Stimulated activated CD4-positive, alpha-beta T cell treated with anti-CD3 and anti-CD28 coated beads, Interleukin-2, amount 100 ng/mL, for 48 hours (primary cell): ENCODE data around the gene PLAC9.

Experiments used
- DNase-seq, 2 donors: peaks; one replicate each; pipeline ENCODE4 v3.0.0-alpha.2; 2020

Gene PLAC9

DNA sequence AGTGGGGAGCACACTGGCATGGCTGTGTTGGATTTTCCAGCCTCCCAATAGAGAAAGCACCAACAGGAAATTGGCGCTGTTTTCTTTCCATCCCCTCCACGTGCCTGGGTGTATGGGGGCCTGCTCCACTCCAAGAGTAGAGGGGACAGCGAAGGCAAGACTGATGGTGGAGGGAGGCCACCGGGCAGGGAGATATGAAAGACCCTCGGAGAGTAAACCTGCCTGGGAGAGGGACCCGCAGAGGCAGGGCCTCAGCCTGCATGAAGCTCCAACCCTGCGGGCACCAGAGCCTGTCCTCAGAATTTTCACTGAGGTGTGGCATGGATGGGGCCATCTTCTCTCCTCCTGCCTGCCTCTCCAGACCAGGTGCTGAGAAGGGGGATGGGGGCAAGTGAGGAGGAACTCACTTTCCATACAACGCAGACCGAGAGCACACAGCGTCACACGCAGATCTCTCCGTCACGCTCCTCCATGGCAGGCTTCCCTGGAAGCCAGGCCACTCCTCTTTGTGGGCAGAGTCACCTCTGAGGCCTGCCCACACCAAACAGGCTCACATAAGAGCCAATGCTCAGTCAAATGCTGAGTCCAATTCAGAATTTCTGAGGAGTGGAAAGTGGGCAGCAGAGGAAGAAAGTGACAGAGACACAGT, 54.0 kb downstream of the PLAC9 start:
- DNase-seq, result peak in 1 of 2 donors; percentile 36

DNA sequence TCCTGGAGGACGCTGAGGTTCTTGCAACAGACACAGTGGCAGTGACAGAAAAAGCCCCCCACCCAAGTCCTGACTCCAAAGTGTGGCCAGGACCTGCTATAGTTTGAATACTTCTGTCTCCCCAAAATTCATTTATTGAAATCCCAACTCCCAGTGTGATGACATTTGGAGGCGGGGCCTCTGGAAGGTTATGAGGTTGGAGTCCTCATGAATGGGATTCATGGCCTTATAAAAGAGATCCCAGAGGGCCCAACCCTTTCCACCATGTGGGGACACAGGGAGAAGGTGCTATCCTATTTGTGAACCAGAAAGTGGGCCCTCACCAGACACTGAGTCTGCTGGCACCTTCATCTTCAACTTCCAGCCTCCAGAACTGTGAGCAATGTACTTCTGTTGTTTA, 54.5 kb downstream of the PLAC9 start:
- DNase-seq, result no peak

DNA sequence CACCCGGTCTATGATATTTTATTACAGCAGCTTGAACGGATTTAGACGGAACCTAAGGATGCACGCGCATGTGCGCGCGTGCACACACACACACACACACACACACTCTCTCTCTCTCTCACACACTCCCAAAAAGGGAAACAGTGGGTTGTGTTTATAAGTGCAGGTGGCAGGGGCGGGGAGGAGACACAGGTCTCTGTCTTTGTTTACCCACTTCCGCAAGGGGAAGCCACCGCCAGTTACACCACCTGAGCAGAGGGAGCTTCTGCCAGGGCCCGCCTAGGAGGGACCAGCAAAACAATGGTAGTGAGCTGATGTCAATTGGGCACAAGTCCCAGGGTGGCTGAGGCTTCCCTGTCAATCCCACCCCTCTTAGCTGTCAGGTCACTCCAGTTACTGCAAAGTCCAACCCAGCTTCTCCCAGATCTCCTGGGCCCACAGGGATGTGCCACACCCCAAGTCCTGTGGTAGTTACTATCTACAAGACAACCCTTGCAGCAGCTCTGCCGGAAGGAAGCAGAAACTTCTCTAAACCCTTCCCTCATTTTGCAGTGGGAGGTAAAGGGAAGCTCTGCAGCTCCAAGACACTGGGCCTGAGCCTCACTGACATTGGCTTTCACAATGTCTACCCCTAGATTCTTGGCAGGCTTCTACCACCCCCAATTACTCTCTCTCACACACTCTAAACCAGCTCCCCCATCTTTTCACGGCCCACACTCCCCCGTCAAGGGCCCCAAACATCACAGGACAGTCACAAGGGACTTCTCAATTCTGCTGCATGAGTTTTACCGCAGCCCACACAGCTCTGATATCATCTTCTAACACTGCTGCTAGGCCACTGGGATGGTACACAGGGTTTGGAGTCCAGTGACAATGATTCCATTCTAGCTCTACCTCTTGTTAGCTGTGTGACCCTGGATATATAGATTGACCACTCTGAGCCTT, 55.2 kb downstream of the PLAC9 start:
- peak; percentile 41 to 48 for DNase-seq

DNA sequence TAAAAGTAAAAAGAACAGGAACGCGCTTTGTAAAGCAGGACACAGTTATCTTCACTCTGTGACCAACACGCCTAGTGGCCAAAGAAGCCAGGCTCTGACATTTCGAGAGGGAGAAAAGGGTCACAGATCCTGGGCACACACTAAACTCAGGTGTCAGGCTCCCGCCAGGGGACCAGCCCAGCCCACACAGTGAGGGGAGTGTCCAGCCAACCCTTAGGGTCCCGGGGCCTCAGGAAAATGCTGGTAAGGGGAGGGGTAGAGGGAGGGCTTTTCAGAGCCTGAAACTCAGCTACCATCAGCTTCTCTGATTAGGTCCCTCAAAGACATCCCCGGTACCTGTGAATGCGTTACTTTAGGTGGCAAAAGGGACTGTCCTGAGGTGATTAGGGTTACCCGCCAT, 56.2 kb downstream of the PLAC9 start:
- no peak for DNase-seq

DNA sequence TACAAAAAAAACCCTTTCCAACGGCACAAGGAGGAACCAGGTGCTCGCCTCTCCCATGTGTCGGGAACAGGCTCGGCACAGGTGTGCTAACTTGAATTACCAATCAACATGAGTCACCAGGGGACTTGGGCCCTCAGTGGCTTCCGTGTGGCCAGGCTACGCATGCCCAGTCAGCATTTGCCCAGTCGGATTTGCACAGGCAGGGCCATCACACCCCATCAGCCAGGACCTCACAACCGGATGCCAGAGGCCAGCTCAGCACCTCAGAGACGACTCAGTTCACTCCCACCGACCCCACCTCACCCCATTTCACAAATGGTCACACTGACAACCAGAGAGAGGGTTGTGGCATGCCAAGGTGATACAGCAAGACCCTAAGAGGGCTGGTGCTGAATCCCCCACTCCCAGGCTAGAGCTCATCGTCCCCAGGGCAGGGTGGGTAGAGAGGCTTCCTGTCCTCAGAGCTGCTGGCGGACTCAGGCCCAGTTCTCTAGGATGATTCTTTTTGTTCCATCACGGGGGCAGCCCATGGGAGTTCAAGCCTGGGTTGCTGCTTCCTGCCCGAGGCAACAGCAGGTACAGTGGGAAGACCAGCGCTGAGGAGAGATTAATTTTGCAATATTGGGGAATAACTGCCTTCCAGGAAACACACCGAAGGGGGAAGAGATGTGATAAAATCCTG, 59.2 kb downstream of the PLAC9 start:
- DNase-seq, result no peak

DNA sequence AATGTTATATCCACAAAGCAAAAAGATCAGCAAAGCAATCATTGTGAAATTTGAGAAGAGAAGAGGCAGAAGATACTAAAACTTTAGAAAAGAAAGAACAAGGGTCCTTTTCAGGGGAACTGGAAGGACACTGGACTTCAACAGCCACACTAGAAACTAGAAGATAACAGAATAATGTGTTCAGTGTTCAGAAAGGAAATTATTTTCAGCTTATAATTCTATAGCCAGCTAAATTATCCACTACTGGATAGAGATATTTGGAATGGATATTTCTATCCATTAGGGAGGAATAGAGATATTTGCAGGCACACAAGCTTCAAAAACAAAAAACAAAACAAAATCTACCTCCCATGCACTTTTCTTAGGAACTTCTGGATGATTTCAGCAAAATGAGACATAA, 60.0 kb downstream of the PLAC9 start:
- DNase-seq, result no peak

DNA sequence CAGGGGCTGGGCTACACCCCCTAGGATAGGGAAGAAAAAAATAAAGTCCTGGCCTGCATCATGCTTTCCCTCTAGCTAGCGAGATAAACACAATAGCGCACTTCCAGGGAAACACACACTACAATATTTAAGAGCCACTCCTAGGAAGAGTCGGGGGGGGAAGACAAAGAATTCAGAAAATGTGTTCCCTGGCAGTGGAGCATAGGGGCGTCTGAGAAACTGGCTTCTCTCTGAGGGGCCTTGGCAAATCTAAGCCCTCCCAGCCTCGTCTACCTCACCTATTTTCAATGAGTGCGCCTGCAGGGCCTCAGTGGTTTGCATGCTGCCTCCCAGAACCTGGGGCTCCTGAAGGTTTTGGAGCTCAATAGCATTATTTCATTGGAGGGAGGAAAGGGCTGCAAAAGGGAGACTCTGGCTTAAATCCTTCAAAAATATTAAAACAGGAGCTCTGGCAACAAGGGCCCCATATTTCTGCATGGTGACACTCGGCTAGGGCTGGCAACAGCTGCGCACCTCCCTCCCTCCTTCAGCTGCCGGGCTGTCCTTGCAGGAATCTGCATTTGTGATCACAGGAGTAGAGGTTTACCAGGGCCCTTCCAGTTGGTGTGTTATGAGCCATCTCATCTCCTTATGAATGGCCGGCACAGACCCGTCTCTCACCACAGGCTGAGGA, 62.0 kb downstream of the PLAC9 start:
- no peak for DNase-seq
